ENCODE results near the gene TRIM8. TPM values are rescaled to one million over a fixed set of nuclear protein-coding genes. Genes with fewer than 3 reads are reported as not detected.
"Not testable (repeated sequence)": the region's sequence is repeated elsewhere in the genome, so short reads cannot be mapped to it uniquely, and the experiment has no call there.

TRIM8 gene
- total and polyA plus RNA-seq, 9 donors, result 35.2 to 96.6 (median 79.8) TPM

DNA sequence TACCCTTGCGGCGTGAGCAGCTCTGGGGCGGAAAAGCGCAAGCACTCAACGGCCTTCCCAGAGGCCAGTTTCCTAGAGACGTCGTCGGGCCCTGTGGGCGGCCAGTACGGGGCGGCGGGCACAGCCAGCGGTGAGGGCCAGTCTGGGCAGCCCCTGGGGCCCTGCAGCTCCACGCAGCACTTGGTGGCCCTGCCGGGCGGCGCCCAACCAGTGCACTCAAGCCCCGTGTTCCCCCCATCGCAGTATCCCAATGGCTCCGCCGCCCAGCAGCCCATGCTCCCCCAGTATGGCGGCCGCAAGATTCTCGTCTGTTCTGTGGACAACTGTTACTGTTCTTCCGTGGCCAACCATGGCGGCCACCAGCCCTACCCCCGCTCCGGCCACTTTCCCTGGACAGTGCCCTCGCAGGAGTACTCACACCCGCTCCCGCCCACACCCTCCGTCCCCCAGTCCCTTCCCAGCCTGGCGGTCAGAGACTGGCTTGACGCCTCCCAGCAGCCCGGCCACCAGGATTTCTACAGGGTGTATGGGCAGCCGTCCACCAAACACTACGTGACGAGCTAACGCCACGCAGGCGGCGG is 12.6 kb downstream of the TRIM8 start:
- DNase-seq, result no peak
- no peaks in the 10 kb centered on the region for H3K9me3 ChIP-seq (replicated peaks; ENCODE audit: control insufficient read depth, low read depth, low read length)
- no peak overlapping the region for H3K27ac ChIP-seq (ENCODE audit: low read length)
- H3K4me3 ChIP-seq (ENCODE audit: low read length), result no peak overlapping the region
- H3K4me1 ChIP-seq (ENCODE audit: control insufficient read depth, insufficient read depth, low read length), result peaks cover 42% of the 10 kb centered on the region
- H3K36me3 ChIP-seq (ENCODE audit: control insufficient read depth, insufficient read depth, low read length), result peaks cover 67% of the 10 kb centered on the region
- 91% methylated on average over 31 of the region's 42 CpGs for WGBS (ENCODE audit: insufficient coverage)
- no peaks in the 10 kb centered on the region for H3K27me3 ChIP-seq (ENCODE audit: control insufficient read depth, insufficient read depth, low read length)

GRCh38 chr10:102657451-102657850 is 13.2 kb downstream of the TRIM8 start:
- Histone ChIP-seq H3K27ac (ENCODE audit: low read length) (peak overlapping the region; percentile 38), H3K36me3 (ENCODE audit: control insufficient read depth, insufficient read depth, low read length) (peaks cover 63% of the 10 kb centered on the region), H3K4me3 (ENCODE audit: low read length) (no peak overlapping the region), H3K9me3 (replicated peaks; ENCODE audit: control insufficient read depth, low read depth, low read length) (no peaks in the 10 kb centered on the region), H3K4me1 (ENCODE audit: control insufficient read depth, insufficient read depth, low read length) (peaks cover 40% of the 10 kb centered on the region), H3K27me3 (ENCODE audit: control insufficient read depth, insufficient read depth, low read length) (no peaks in the 10 kb centered on the region)
- no CpG with 5 or more reads among the region's 11 CpGs for WGBS (ENCODE audit: insufficient coverage)
- no peak for DNase-seq

- 61% methylated on average over 8 of the region's 13 CpGs for WGBS (ENCODE audit: insufficient coverage)
- Histone ChIP-seq H3K9me3 (replicated peaks; ENCODE audit: control insufficient read depth, low read depth, low read length) (no peaks in the 10 kb centered on the region), H3K27ac (ENCODE audit: low read length) (peak overlapping the region; percentile 38), H3K4me1 (ENCODE audit: control insufficient read depth, insufficient read depth, low read length) (peaks cover 39% of the 10 kb centered on the region), H3K36me3 (ENCODE audit: control insufficient read depth, insufficient read depth, low read length) (peaks cover 57% of the 10 kb centered on the region), H3K27me3 (ENCODE audit: control insufficient read depth, insufficient read depth, low read length) (no peaks in the 10 kb centered on the region), H3K4me3 (ENCODE audit: low read length) (no peak overlapping the region)
- no peak for DNase-seq
Observed at GRCh38 chr10:102657984-102658724, 13.9 kb downstream of the TRIM8 start.

- H3K27me3 ChIP-seq (ENCODE audit: control insufficient read depth, insufficient read depth, low read length), result no peaks in the 10 kb centered on the region
- H3K36me3 ChIP-seq (ENCODE audit: control insufficient read depth, insufficient read depth, low read length), result peaks cover 51% of the 10 kb centered on the region
- DNase-seq, result no peak
- peaks cover 38% of the 10 kb centered on the region for H3K4me1 ChIP-seq (ENCODE audit: control insufficient read depth, insufficient read depth, low read length)
- no peaks in the 10 kb centered on the region for H3K9me3 ChIP-seq (replicated peaks; ENCODE audit: control insufficient read depth, low read depth, low read length)
- no peak overlapping the region for H3K27ac ChIP-seq (ENCODE audit: low read length)
- no peak overlapping the region for H3K4me3 ChIP-seq (ENCODE audit: low read length)
- 61% methylated on average over 3 of the region's 5 CpGs for WGBS (ENCODE audit: insufficient coverage)
Observed at GRCh38 chr10:102658802-102659201, 14.5 kb downstream of the TRIM8 start.

DNA sequence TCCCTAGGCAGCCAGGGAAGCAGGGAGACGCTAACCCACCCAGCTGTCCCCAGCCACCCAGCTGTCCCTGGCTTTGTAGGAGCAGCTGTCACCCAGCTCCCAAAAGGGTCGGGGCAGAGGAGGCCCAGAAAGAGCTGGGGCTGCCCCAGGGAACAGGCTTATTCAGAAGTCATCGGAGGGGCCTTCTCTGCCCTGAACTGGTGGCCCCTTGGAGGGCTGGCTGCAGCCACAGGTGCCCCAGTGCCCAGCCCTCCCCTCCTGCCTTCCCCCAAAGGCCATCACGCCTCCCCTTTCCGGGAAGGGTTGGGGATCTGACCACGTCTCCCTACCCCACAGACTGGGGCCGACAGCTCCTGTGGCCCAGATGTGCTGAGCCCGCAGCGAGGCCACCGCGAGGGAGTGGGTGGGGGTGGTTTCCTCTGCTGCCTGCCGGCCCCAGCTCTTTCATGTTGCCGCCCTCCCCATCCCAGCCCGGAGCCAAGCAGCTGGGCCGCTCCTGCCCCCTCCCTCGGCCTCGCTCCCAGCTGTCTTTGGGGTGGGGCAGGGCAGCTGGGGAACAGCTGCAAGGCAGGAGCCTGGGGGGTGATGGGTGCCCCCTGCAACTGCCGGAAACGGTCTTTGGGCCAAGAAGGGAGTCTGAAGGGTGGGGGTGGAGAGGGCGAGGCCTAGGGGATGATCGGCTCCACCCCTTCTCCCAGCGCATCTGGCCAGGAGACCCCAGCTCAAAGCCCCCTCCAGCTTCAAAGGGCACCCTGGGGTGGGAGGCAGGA is 16.8 kb downstream of the TRIM8 start:
- H3K27me3 ChIP-seq (ENCODE audit: control insufficient read depth, insufficient read depth, low read length), result no peaks in the 10 kb centered on the region
- peaks cover 43% of the 10 kb centered on the region for H3K4me1 ChIP-seq (ENCODE audit: control insufficient read depth, insufficient read depth, low read length)
- no peaks in the 10 kb centered on the region for H3K9me3 ChIP-seq (replicated peaks; ENCODE audit: control insufficient read depth, low read depth, low read length)
- 15% methylated on average over 6 of the region's 22 CpGs for WGBS (ENCODE audit: insufficient coverage)
- peaks cover 30% of the 10 kb centered on the region for H3K36me3 ChIP-seq (ENCODE audit: control insufficient read depth, insufficient read depth, low read length)
- H3K4me3 ChIP-seq (ENCODE audit: low read length), result no peak overlapping the region
- peak overlapping the region; percentile 90 for H3K27ac ChIP-seq (ENCODE audit: low read length)
- peak; percentile 91 for DNase-seq

GRCh38 chr10:102661658-102662028 is 17.4 kb downstream of the TRIM8 start:
- peak overlapping the region; percentile 90 for H3K27ac ChIP-seq (ENCODE audit: low read length)
- H3K9me3 ChIP-seq (replicated peaks; ENCODE audit: control insufficient read depth, low read depth, low read length), result no peaks in the 10 kb centered on the region
- H3K4me3 ChIP-seq (ENCODE audit: low read length), result no peak overlapping the region
- DNase-seq, result peak; percentile 7
- no peaks in the 10 kb centered on the region for H3K27me3 ChIP-seq (ENCODE audit: control insufficient read depth, insufficient read depth, low read length)
- peaks cover 24% of the 10 kb centered on the region for H3K36me3 ChIP-seq (ENCODE audit: control insufficient read depth, insufficient read depth, low read length)
- WGBS (ENCODE audit: insufficient coverage), result no CpG with 5 or more reads among the region's 6 CpGs
- peaks cover 45% of the 10 kb centered on the region for H3K4me1 ChIP-seq (ENCODE audit: control insufficient read depth, insufficient read depth, low read length)

DNA sequence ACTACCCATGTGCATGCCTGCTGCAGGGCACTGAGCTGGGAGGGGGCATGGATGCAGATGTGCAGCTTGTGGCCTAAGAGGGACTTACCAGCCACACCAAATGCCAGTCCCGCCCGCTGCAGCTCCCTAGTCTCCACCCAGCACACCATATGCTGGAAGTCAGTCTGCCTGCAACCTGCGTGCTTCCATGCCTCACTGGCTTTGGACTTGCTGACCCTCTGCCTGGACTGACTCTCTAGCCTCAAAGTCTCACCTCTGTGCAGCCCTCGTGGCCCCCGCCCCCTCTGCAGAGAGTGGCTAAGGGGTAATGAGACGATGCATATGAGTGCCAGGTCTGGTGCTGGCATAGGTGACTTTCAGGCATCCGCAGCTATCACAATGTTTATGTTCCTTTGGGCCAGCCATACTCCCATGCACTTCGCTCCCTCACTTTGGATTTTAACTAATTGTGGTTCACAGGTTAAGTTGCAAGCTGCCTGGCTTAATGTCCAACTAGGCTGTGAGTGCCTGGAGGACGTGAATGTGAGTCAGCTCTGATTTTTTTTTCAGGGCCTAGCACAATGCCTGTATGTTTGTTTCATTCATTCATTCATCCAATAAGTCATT is 21.7 kb downstream of the TRIM8 start:
- Histone ChIP-seq H3K27ac (ENCODE audit: low read length) (no peak overlapping the region), H3K9me3 (replicated peaks; ENCODE audit: control insufficient read depth, low read depth, low read length) (no peaks in the 10 kb centered on the region), H3K4me3 (ENCODE audit: low read length) (no peak overlapping the region), H3K36me3 (ENCODE audit: control insufficient read depth, insufficient read depth, low read length) (no peaks in the 10 kb centered on the region), H3K27me3 (ENCODE audit: control insufficient read depth, insufficient read depth, low read length) (no peaks in the 10 kb centered on the region), H3K4me1 (ENCODE audit: control insufficient read depth, insufficient read depth, low read length) (peaks cover 55% of the 10 kb centered on the region)
- 66% methylated on average over 7 of the region's 9 CpGs for WGBS (ENCODE audit: insufficient coverage)
- DNase-seq, result no peak

- WGBS (ENCODE audit: insufficient coverage), result 71% methylated on average over 1 of the region's 4 CpGs
- H3K4me1 ChIP-seq (ENCODE audit: control insufficient read depth, insufficient read depth, low read length), result peaks cover 49% of the 10 kb centered on the region
- not testable (repeated sequence) for H3K4me3 ChIP-seq (ENCODE audit: low read length); H3K36me3 ChIP-seq (ENCODE audit: control insufficient read depth, insufficient read depth, low read length); H3K9me3 ChIP-seq (replicated peaks; ENCODE audit: control insufficient read depth, low read depth, low read length); DNase-seq; H3K27me3 ChIP-seq (ENCODE audit: control insufficient read depth, insufficient read depth, low read length)
- peak overlapping the region; percentile 91 for H3K27ac ChIP-seq (ENCODE audit: low read length)
Observed at GRCh38 chr10:102667411-102667810, 23.1 kb downstream of the TRIM8 start.

GRCh38 chr10:102668326-102669107 is 24.2 kb downstream of the TRIM8 start:
- Histone ChIP-seq H3K4me1 (ENCODE audit: control insufficient read depth, insufficient read depth, low read length) (peaks cover 57% of the 10 kb centered on the region), H3K36me3 (ENCODE audit: control insufficient read depth, insufficient read depth, low read length) (no peaks in the 10 kb centered on the region), H3K4me3 (ENCODE audit: low read length) (no peak overlapping the region), H3K9me3 (replicated peaks; ENCODE audit: control insufficient read depth, low read depth, low read length) (no peaks in the 10 kb centered on the region), H3K27me3 (ENCODE audit: control insufficient read depth, insufficient read depth, low read length) (no peaks in the 10 kb centered on the region), H3K27ac (ENCODE audit: low read length) (peak overlapping the region; percentile 91)
- DNase-seq, result peak; percentile 81
- 60% methylated on average over 1 of the region's 10 CpGs for WGBS (ENCODE audit: insufficient coverage)
